LNCAP (cell line): ENCODE results near the gene PDE1C.

Experiments
- TF ChIP-seq, protein P1 (sequence below): fragments of 450-650 bp; IDR thresholded peaks from 2 replicates; pipeline ENCODE4 v1.5.1; 2017; ENCODE audit warnings: mild to moderate bottlenecking

The PDE1C gene

DNA sequence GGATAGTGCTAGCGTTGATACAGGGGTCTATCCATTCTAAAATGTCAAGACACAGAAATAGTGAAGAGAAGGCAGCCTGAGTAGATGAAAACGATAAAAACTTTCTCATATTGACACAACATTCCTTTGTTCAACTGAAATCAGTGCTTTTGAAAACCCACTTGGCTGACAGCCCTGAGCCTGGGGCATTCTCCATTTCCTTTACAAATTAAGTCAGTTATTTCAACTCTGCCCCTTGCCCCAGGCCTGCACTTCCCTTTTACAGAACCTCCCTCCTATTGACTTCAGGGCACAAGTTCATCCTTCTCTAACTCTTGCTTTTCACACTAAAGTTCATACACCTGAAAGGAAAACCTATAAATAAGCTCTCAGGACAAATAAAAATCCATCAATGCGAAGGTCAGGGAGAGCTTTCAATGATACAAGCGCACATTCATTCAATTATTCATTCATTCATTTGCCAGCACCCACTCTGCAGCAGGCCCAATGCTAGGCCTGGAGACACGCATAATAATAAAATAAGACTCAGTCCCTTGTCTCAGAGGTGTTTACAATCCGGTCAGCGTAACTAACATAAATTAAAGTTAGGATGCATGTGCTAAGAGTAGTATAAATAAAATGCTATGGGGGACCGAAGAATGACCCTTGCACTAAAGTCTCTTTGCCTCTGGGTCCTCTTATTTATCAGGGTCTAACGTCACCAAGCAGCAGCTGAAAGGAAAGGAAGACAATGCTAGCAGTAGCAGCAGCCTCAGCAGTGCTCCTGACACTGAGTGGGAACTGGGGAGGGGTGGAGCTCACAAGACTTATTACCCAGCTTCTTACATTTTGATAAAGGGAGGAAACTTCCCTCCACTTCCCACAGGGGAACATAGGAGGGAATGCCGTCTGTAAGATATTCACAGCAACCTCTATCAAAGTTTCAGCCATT lies 134.8 kb downstream of the PDE1C start:
- TF ChIP-seq, protein P1, sequence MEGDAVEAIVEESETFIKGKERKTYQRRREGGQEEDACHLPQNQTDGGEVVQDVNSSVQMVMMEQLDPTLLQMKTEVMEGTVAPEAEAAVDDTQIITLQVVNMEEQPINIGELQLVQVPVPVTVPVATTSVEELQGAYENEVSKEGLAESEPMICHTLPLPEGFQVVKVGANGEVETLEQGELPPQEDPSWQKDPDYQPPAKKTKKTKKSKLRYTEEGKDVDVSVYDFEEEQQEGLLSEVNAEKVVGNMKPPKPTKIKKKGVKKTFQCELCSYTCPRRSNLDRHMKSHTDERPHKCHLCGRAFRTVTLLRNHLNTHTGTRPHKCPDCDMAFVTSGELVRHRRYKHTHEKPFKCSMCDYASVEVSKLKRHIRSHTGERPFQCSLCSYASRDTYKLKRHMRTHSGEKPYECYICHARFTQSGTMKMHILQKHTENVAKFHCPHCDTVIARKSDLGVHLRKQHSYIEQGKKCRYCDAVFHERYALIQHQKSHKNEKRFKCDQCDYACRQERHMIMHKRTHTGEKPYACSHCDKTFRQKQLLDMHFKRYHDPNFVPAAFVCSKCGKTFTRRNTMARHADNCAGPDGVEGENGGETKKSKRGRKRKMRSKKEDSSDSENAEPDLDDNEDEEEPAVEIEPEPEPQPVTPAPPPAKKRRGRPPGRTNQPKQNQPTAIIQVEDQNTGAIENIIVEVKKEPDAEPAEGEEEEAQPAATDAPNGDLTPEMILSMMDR: no peak

DNA sequence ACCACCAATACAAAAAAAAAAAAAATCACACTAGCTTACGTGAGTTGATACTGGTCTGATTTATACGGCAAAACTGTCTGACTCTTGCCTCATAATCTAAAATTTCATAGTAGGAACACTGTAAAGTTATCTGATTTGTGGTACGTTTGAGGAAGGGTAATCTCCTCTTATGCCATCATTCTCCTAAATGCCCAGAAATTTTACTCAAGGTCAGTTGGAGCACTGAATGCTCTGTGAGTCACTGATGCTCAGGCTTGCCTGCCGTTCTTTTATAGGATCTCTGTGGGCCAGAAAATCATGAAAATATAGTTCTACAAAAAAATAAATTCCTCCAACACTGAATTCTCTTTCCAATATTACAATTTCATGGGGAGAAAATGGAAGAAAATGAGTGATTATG lies 135.7 kb downstream of the PDE1C start:
- TF ChIP-seq, protein P1: no peak

DNA sequence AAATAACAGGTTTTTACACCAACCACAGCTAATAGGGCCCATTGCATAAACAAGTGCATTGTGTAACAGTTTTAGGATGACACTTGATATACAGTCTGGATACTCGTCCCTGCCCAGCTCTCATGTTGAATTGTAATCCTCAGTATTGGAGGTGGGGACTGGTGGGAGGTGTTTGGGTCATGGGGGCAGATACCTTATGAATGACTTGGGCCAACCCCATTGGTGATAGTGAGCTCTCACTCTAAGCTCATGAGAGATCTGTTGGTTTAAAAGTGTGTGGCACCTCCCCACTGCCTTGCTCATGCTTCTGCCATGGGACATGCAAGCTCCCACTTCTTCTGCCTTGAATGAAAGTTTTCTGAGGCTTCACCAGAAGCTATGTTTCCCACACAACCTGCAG lies 136.7 kb downstream of the PDE1C start:
- TF ChIP-seq, protein P1: no peak

DNA sequence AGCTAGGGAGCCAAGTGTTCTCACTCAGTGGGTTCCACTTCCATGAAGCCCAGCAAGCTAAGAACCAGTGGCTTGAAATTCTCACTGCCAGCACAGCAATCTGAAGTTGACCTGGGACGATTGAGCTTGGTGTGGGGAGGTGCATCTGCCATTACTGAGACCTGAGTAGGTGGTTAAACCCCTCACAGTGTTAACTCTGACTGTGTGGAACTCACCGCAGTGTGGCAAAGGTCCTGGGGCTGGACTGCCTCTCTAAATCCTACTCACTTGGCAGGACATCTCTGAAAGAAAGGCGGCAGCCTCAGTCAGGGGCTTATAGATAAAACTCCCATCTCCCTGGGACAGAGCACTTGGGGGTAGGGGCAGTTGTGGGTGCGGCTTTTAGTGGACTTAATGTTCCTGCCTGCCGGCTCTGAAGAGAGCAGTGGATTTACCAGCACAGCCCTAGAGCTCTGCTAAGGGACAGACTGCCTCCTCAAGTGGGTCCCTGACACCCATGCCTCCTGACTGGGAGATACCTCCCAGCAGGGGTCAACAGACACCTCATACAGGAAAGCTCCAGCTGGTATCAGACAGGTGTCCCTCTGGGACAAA lies 143.1 kb downstream of the PDE1C start:
- TF ChIP-seq, protein P1: no peak

DNA sequence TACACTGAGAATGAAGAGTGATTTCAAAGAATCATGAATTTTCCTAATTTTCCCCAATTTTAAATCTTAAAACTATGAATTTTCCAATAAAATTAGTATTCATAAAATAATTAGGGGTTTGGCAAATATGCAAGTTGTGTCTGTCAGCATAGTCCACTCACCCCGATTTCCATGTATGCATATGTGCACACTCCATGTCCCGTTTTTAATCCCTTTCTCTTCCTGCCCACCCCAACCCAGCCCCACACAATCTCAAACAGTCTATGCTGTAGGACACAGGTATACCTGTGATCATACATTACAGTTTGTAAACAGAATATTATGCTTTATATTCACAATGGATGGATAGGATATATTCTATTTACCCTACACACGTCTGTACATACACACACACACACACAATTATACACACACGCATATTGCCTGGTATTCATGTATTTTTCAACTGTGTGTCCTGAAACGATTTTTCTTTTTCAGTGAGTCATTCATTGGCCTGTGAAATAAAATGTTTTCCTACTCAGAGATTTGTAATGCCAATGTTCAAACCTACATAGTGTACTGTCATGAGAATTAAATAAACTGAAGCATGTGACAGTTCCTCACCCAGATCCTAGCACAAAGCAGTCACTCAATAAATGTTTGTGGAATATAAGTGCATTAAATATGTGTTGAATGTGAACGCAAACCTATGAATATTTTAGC lies 144.3 kb downstream of the PDE1C start:
- TF ChIP-seq, protein P1: no peak

DNA sequence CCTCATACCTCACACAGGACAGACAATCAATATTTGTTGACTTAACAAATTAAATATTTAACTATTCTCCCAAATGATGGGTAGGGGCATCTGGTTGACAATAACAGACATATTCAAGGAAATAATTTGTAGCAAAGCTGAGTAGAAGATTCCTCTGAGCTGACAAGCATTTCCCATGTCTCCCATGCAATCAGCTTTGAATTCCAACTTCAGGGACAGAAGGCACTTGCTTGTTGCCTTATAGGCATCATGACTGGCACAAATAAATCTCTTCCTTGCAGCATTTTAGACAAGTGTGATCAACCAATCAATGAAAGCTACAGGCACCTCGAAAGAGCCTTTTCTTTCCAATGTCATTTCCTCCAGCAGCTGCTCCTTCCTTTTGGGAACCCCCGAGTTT lies 146.0 kb downstream of the PDE1C start:
- TF ChIP-seq, protein P1: no peak

DNA sequence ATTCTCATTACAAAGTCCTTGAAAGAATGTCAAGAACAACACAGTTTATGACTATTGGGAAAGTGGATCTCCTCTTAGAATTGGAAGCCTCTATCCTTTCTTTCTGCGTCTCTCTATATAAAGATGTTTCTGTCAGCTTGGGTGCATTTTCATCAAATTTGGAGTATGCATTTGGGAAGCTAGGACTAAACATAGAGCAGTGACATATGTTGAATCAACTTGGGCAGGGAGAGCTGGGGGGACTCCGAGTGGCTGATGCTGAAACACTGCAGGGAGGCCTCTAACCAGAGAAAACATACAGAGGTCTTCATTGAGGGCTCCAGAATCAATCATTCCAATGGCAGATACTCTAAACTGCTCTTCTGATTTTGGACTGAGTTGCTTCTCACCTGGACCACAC lies 147.4 kb downstream of the PDE1C start:
- TF ChIP-seq, protein P1: no peak
